ENCODE measurements around the gene TMEM19. TPM values are rescaled to one million over a fixed set of nuclear protein-coding genes. Genes with fewer than 3 reads are reported as not detected.

The TMEM19 gene
- total and polyA plus RNA-seq, 2 experiments from 2014 or later = 12.1 to 12.7 TPM

GRCh38 chr12:71748081-71748850 is 62.4 kb downstream of the TMEM19 start:
- TF ChIP-seq CTCF (IDR thresholded peaks at IDR 0.05; ENCODE audit: low read depth, low read length) = no peak

GRCh38 chr12:71749666-71750065 is 63.8 kb downstream of the TMEM19 start:
- no peak overlapping the region for H3K4me3 ChIP-seq
- no peaks in the 10 kb centered on the region for H3K9me3 ChIP-seq (ENCODE audit: low read depth)
- no peaks in the 10 kb centered on the region for H3K36me3 ChIP-seq
- DNase-seq (ENCODE audit: low read depth in 1 of 2, low spot score in 1 of 2) = peak in 1 of 2 donors; percentile 44
- TF ChIP-seq CTCF (IDR thresholded peaks at IDR 0.05; ENCODE audit: low read depth, low read length) = no peak
- no peak overlapping the region for H3K27ac ChIP-seq
- peaks cover 9% of the 10 kb centered on the region for H3K27me3 ChIP-seq
- peaks cover 2% of the 10 kb centered on the region for H3K4me1 ChIP-seq (ENCODE audit: low read depth)

More at GRCh38 chr12:71748081-71748850, 62.4 kb downstream of the TMEM19 start:
- Histone ChIP-seq H3K36me3 (no peaks in the 10 kb centered on the region), H3K27me3 (peaks cover 9% of the 10 kb centered on the region), H3K4me3 (no peak overlapping the region), H3K27ac (no peak overlapping the region), H3K9me3 (ENCODE audit: low read depth) (no peaks in the 10 kb centered on the region), H3K4me1 (ENCODE audit: low read depth) (peaks cover 2% of the 10 kb centered on the region)
- peak in 1 of 2 donors; percentile 23 for DNase-seq (ENCODE audit: low read depth in 1 of 2, low spot score in 1 of 2)

GRCh38 chr12:71752891-71753290 is 67.0 kb downstream of the TMEM19 start:
- no peaks in the 10 kb centered on the region for H3K36me3 ChIP-seq
- H3K9me3 ChIP-seq (ENCODE audit: low read depth) = no peaks in the 10 kb centered on the region
- H3K27me3 ChIP-seq = peaks cover 9% of the 10 kb centered on the region
- H3K4me1 ChIP-seq (ENCODE audit: low read depth) = peaks cover 2% of the 10 kb centered on the region
- H3K4me3 ChIP-seq = no peak overlapping the region
- no peak for TF ChIP-seq CTCF (IDR thresholded peaks at IDR 0.05; ENCODE audit: low read depth, low read length)
- no peak for DNase-seq (ENCODE audit: low read depth in 1 of 2, low spot score in 1 of 2)
- no peak overlapping the region for H3K27ac ChIP-seq

Other genes with a start within 250 kb of the TMEM19 start
- 0.12 and 0.25 TPM in 2 replicates for gene LGR5, start 246.3 kb upstream of the TMEM19 start, total RNA-seq
- gene LGR5, start 246.3 kb upstream of the TMEM19 start, polyA plus RNA-seq = 0.34 TPM in 1 of 2 replicates, not detected in the other
- gene ZFC3H1, start 22.2 kb upstream of the TMEM19 start, total RNA-seq = 10.0 and 25.8 TPM in 2 replicates
- gene ZFC3H1, start 22.2 kb upstream of the TMEM19 start, polyA plus RNA-seq = 24.9 and 40.2 TPM in 2 replicates
- 6.2 and 6.3 TPM in 2 replicates for gene THAP2, start 21.8 kb upstream of the TMEM19 start, total RNA-seq
- gene THAP2, start 21.8 kb upstream of the TMEM19 start, polyA plus RNA-seq = 11.1 and 11.7 TPM in 2 replicates
- gene RAB21, start 68.8 kb downstream of the TMEM19 start, total RNA-seq = 16.7 and 21.8 TPM in 2 replicates
- 60.3 and 67.6 TPM in 2 replicates for gene RAB21, start 68.8 kb downstream of the TMEM19 start, polyA plus RNA-seq
- 3.8 and 10.5 TPM in 2 replicates for gene TBC1D15, start 153.7 kb downstream of the TMEM19 start, total RNA-seq
- 17.2 and 19.4 TPM in 2 replicates for gene TBC1D15, start 153.7 kb downstream of the TMEM19 start, polyA plus RNA-seq